Measurements from ENCODE around the gene RACGAP1.

RACGAP1 gene

GRCh38 chr12:49974677-49975317, 50.5 kb downstream of the RACGAP1 start:
- TF ChIP-seq, protein P1, sequence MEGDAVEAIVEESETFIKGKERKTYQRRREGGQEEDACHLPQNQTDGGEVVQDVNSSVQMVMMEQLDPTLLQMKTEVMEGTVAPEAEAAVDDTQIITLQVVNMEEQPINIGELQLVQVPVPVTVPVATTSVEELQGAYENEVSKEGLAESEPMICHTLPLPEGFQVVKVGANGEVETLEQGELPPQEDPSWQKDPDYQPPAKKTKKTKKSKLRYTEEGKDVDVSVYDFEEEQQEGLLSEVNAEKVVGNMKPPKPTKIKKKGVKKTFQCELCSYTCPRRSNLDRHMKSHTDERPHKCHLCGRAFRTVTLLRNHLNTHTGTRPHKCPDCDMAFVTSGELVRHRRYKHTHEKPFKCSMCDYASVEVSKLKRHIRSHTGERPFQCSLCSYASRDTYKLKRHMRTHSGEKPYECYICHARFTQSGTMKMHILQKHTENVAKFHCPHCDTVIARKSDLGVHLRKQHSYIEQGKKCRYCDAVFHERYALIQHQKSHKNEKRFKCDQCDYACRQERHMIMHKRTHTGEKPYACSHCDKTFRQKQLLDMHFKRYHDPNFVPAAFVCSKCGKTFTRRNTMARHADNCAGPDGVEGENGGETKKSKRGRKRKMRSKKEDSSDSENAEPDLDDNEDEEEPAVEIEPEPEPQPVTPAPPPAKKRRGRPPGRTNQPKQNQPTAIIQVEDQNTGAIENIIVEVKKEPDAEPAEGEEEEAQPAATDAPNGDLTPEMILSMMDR (conservative IDR thresholded peaks at IDR 0.05): no peak

DNA sequence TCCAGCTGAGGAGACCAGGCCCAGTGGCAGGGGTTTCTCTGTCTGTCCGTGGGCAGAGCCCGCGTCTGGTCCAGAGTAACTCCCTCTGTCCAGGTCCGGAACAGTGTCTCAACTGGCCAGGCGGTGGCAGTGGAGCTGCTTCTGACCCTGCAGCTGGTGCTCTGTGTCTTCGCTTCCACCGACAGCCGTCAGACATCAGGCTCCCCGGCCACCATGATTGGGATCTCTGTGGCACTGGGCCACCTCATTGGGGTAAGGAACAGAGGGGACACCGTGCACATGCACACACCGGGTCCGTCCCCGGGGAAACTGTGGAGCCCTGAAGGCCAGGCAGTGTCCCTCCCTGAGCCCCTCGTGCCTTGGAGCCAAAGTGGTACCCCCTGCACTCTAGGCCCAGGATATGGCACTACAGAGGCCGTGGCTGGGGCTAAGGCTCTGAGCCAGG, 51.0 kb downstream of the RACGAP1 start:
- TF ChIP-seq, protein P1 (conservative IDR thresholded peaks at IDR 0.05): peak; percentile 88
- H3K27ac ChIP-seq: no peak overlapping the region

More at GRCh38 chr12:49974677-49975317, 50.5 kb downstream of the RACGAP1 start:
- H3K27ac ChIP-seq: no peak overlapping the region

DNA sequence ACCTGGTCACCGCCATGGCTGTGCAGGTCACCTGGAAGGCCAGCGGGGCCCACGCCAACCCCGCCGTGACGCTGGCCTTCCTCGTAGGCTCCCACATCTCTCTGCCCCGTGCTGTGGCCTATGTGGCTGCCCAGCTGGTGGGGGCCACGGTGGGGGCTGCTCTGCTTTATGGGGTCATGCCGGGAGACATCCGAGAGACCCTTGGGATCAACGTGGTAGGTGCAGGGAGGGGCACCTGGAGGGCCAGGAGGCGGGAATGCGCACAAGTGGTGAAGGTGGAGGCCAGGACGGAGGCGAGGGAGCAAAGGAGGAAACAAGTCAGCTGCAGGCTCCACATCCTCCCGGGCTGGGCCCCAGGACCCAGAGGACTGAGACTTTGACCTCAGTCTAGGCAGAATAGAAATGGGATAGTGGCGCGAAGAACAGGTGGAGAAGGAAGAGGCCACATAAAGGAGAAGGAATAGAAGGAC, 51.9 kb downstream of the RACGAP1 start:
- no peak overlapping the region for H3K27ac ChIP-seq
- TF ChIP-seq, protein P1 (conservative IDR thresholded peaks at IDR 0.05): no peak

- H3K27ac ChIP-seq: no peak within 1 kb of the TSS
- TF ChIP-seq, protein P1 (conservative IDR thresholded peaks at IDR 0.05): no peak
These were observed 52.5 kb downstream of the RACGAP1 start, which contains the start of gene AQP6 for GRCh38 chr12:49972641-49973360. TSS of gene AQP6 (plus strand) at chr12:49972947. CDS start at chr12:49973174, 227 bp downstream.

- H3K27ac ChIP-seq: no peak overlapping the region
- TF ChIP-seq, protein P1 (conservative IDR thresholded peaks at IDR 0.05): no peak
These were observed 53.2 kb downstream of the RACGAP1 start for GRCh38 chr12:49972129-49972528.

DNA sequence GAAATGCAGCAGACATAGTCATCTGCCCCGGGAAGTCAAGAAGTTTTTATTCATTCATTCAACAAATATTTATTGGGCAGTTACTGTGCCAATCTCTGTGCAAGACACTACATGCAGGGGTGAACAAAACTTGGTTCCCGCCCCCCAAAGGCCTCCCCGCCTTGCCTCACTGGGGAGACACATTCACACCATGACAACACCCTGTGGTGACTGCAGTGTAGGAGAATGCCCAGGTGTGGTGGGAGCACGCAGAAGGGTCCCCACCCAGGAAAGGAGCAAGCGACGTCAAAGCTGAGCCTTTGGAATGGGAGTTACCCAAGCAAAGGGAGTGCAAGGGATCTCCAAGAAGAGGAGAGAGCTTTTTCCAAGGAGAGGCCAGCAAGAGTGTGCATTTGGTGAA, 54.2 kb downstream of the RACGAP1 start:
- H3K27ac ChIP-seq: no peak overlapping the region
- TF ChIP-seq, protein P1 (conservative IDR thresholded peaks at IDR 0.05): no peak

- no peak overlapping the region for H3K27ac ChIP-seq
- TF ChIP-seq, protein P1 (conservative IDR thresholded peaks at IDR 0.05): no peak
These were observed 54.6 kb downstream of the RACGAP1 start for GRCh38 chr12:49970658-49971057.
